K562 (cell line): ENCODE results near the gene LAMB4. TPM values are rescaled to one million over a fixed set of nuclear protein-coding genes. Genes with fewer than 3 reads are reported as not detected.

ENCODE experiments used
- ATAC-seq: fragments of 200-7000 bp; cut with Tn5 transposase; 3 replicates; pipeline ENCODE4 v1.9.1; 2020; ENCODE audit warnings: moderate library complexity
- BruUV-seq: library from RNA; stranded (reverse); fragments of 400-500 nt; replicated peaks from 2 replicates; lab custom pipeline; 2021; lab: Mats Ljungman, UMichigan
- CTCF ChIA-PET: fragments of 300-600 bp; formaldehyde crosslinking; extraction: SDS; loops from one replicate; lab custom pipeline; 2021; ENCODE audit warnings: low intra/inter-chr PET ratio; lab: Yijun Ruan, JAX
- POLR2A ChIA-PET: fragments of 300-600, 350-650 bp; sonication (Branson Sonifier 250); formaldehyde crosslinking; extraction: SDS; loops from one replicate; lab custom pipeline; 2021; ENCODE audit warnings: antibody characterized with exemption, inconsistent platforms; lab: Yijun Ruan, JAX
- DNase-seq, 4 experiments: peaks; one replicate each; pipeline versions ENCODE4 v3.0.0 to v3.0.0-alpha.2; 2011 to 2018; ENCODE audit warnings: low spot score in 3 of 4, mixed read lengths in 3 of 4; ENCODE audit errors: extremely low read depth in 1 of 4
- FAIRE-seq: peaks from 2 replicates; lab custom pipeline; 2011; peaks lifted over from hg19 to GRCh38; lab: Jason Lieb, UNC
- H2AFZ ChIP-seq: 2 replicates; pipeline ENCODE4 v1.6.0; 2011; ENCODE audit warnings: low read depth, low read length, control low read depth, inconsistent platforms
- H3K27ac ChIP-seq: fragments of 200-600 bp; 3 replicates; pipeline ENCODE4 v1.8.0; 2011; ENCODE audit warnings: low read depth, mild to moderate bottlenecking, control low read depth, inconsistent platforms, low read length, moderate library complexity, mixed read lengths; ENCODE audit errors: extremely low read depth
- H3K27me3 ChIP-seq, 2 experiments: fragments of 300-600 bp in 1 of 2; 2 replicates in 1 of 2; 3 replicates in 1 of 2; pipeline versions ENCODE4 v1.6.0 to v1.8.0; 2011; ENCODE audit warnings: inconsistent platforms in 2 of 2, low read length in 2 of 2, mild to moderate bottlenecking in 1 of 2, mixed read lengths in 1 of 2, moderate library complexity in 1 of 2; ENCODE audit not compliant: control insufficient read depth in 2 of 2, insufficient read depth in 2 of 2
- H3K36me3 ChIP-seq: fragments of 300-600 bp; 3 replicates; pipeline ENCODE4 v1.8.0; 2011; ENCODE audit warnings: mild to moderate bottlenecking, low read length, inconsistent platforms; ENCODE audit not compliant: control insufficient read depth, insufficient read depth
- H3K4me1 ChIP-seq, 2 experiments: fragments of 200-600 bp in 1 of 2; replicated peaks in 1 of 2; 2 replicates in 1 of 2; 3 replicates in 1 of 2; pipeline versions ENCODE4 v1.5.1 to v1.8.0; 2011; ENCODE audit warnings: inconsistent platforms in 2 of 2, low read length in 2 of 2, mild to moderate bottlenecking in 1 of 2, mixed read lengths in 1 of 2, moderate library complexity in 1 of 2; ENCODE audit not compliant: control insufficient read depth in 2 of 2, insufficient read depth in 2 of 2
- H3K4me2 ChIP-seq: 2 replicates; pipeline ENCODE4 v1.6.1; 2011; ENCODE audit warnings: low read length, control low read depth, inconsistent platforms, mixed read lengths; ENCODE audit not compliant: insufficient read depth
- H3K4me3 ChIP-seq: fragments of 200-600 bp; sonication (generic), shearing (Covaris generic); 2 replicates; pipeline ENCODE4 v1.5.1; 2016; ENCODE audit warnings: control low read depth, inconsistent platforms
- H3K79me2 ChIP-seq: fragments of 200-600 bp; 3 replicates; pipeline ENCODE4 v1.8.0; 2011; ENCODE audit warnings: low read length, inconsistent platforms; ENCODE audit not compliant: control insufficient read depth, insufficient read depth
- H3K9ac ChIP-seq, 2 experiments: 2 replicates each; pipeline versions ENCODE4 v1.6.0 to v1.6.1; 2011; ENCODE audit warnings: low read depth in 2 of 2, low read length in 2 of 2, control low read depth in 1 of 2, inconsistent platforms in 1 of 2, mild to moderate bottlenecking in 1 of 2, mixed read lengths in 1 of 2; ENCODE audit not compliant: insufficient read depth in 1 of 2
- H3K9me1 ChIP-seq: one replicate; pipeline ENCODE4 v1.6.0; 2011; ENCODE audit warnings: inconsistent platforms, mild to moderate bottlenecking, low read length, moderate library complexity; ENCODE audit not compliant: control insufficient read depth, insufficient read depth
- H3K9me3 ChIP-seq: replicated peaks from 2 replicates; pipeline ENCODE4 v1.5.1; 2011; ENCODE audit warnings: low read depth, low read length, inconsistent platforms; ENCODE audit not compliant: control insufficient read depth, insufficient read depth
- H4K20me1 ChIP-seq: replicated peaks from 2 replicates; pipeline ENCODE4 v1.6.1; 2011; ENCODE audit warnings: low read length, inconsistent platforms, mixed read lengths; ENCODE audit not compliant: control insufficient read depth, insufficient read depth
- ESRRA ChIP-seq: fragments of 450-650 bp; IDR thresholded peaks from 2 replicates; pipeline ENCODE4 v1.6.1; 2014; ENCODE audit warnings: low read depth, mild to moderate bottlenecking, moderate library complexity, borderline replicate concordance
- PRMT5 ChIP-seq: sonication (generic); formaldehyde crosslinking; IDR thresholded peaks from 2 replicates; pipeline ENCODE4 v1.5.0; 2020; ENCODE audit warnings: missing genetic modification reagents
- SRSF1 ChIP-seq: fragments of 200-400 bp; formaldehyde crosslinking; IDR thresholded peaks from 2 replicates; pipeline ENCODE4 v1.6.1; 2017; ENCODE audit warnings: mild to moderate bottlenecking, low read depth, low read length, moderate library complexity
- ZBTB33 ChIP-seq: sonication (generic); formaldehyde crosslinking; IDR thresholded peaks from 2 replicates; pipeline ENCODE4 v1.8.1; 2023; ENCODE audit warnings: mild to moderate bottlenecking, missing genetic modification reagents
- ZBTB5 ChIP-seq: fragments of 450-650 bp; IDR thresholded peaks from 2 replicates; pipeline ENCODE4 v1.6.1; 2017; ENCODE audit warnings: antibody characterized with exemption
- ZBTB8A ChIP-seq: fragments of 450-650 bp; IDR thresholded peaks from 2 replicates; pipeline ENCODE4 v1.6.1; 2018; ENCODE audit warnings: mild to moderate bottlenecking, moderate library complexity; ENCODE audit not compliant: partially characterized antibody
- ZNF224 ChIP-seq: sonication (generic); formaldehyde crosslinking; IDR thresholded peaks from 2 replicates; pipeline ENCODE4 v1.8.0; 2022; ENCODE audit warnings: mild to moderate bottlenecking, missing genetic modification reagents
- ZNF282 ChIP-seq: sonication (generic); formaldehyde crosslinking; IDR thresholded peaks from 2 replicates; pipeline ENCODE4 v1.8.1; 2023; ENCODE audit warnings: missing genetic modification reagents
- ZNF592 ChIP-seq: fragments of 450-650 bp; IDR thresholded peaks from 2 replicates; pipeline ENCODE4 v1.6.1; 2017; ENCODE audit warnings: antibody characterized with exemption, mild to moderate bottlenecking
- whole genome bisulfite sequencing: fragments of 100-300 bp; shearing (Covaris generic); methylation state at CpG from one replicate; pipeline ENCODE4 v1.1.6; 2016; ENCODE audit warnings: low coverage, mixed read lengths; ENCODE audit not compliant: insufficient coverage; ENCODE audit errors: missing lambda C conversion rate; 5-methylcytosine and 5-hydroxymethylcytosine counted together
- in situ Hi-C: fragments of 300-500 bp; cut with MboI; formaldehyde crosslinking; loops from 4 replicates; pipeline ENCODE4 v1.15.0; 2018; ENCODE audit warnings: inconsistent platforms, mixed read lengths
- intact Hi-C: fragments of 100-400 bp; cut with micrococcal nuclease; formaldehyde crosslinking; loops from 2 replicates; pipeline ENCODE4 v1.14.2; 2022
- polyA plus RNA-seq, 8 experiments: library from polyadenylated mRNA; depleted of rRNA in 4 of 8; stranded (reverse) in 5 of 8; unstranded in 3 of 8; fragments of >200 nt; fragmentation: Nextera tagmentation in 2 of 8; fragmentation: Illumina TruSeq in 1 of 8; extraction: Ambion mirVana in 2 of 8; extraction: Trizol in 1 of 8; gene quantifications; 2 replicates each; pipeline versions ENCODE4 v1.2.1 to v1.2.3, GENCODE V29; 2011 to 2014; ENCODE audit warnings: inconsistent platforms in 1 of 8, missing spikeins in 1 of 8
- total RNA-seq, 7 experiments: library from RNA; depleted of rRNA in 6 of 7; stranded (reverse); fragments of >200 nt in 6 of 7; fragmentation: Illumina TruSeq in 2 of 7; extraction: Trizol in 2 of 7; gene quantifications; 2 replicates each; pipeline versions ENCODE4 v1.2.1 to v1.2.3, GENCODE V29; 2011 to 2021; ENCODE audit warnings: low replicate concordance in 1 of 7

Gene LAMB4
- total and polyA plus RNA-seq, 9 of the 15 experiments (the other 6 are each of a cell fraction or from before 2014, with no cell fraction given), result 0.06 to 0.13 (median 0.07) TPM; not detected in 6

GRCh38 chr7:108104324-108104723, 25.8 kb downstream of the LAMB4 start (continued):
- TF ChIP-seq ZBTB33 (CRISPR knock-in tag) (no peak), PRMT5 (no peak)

GRCh38 chr7:108103558-108104298, 26.4 kb downstream of the LAMB4 start:
- Histone ChIP-seq H2AFZ (peak overlapping the region; percentile 87), H3K79me2 (no peaks in the 10 kb centered on the region), H3K4me1 (peaks cover 14 to 24% of the 10 kb centered on the region in 2 experiments), H3K9me3 (no peaks in the 10 kb centered on the region), H3K27ac (peak overlapping the region; percentile 72), H3K9me1 (no peaks in the 10 kb centered on the region), H3K36me3 (no peaks in the 10 kb centered on the region), H3K9ac (peak overlapping the region in 1 of 2 experiments; percentile 49; a peak in 2 of 4 replicates), H3K4me2 (peak overlapping the region; percentile 65), H4K20me1 (no peaks in the 10 kb centered on the region), H3K27me3 (no peaks in the 10 kb centered on the region), H3K4me3 (no peak overlapping the region)
- 3% methylated on average over 5 of the region's 5 CpGs for WGBS
- in situ Hi-C loops (no loop called here), intact Hi-C loops (loop anchor here (5.0 kb wide), 1 partner anchor 211 kb away; the partner anchor contains the start of gene DLD)
- peak; percentile 39 to 86 (median 62) for DNase-seq
- ChIA-PET POLR2A (interaction anchor here (1.0 to 1.8 kb wide), 2 partner anchors 8 to 14 kb away, joined by 4 to 6 read pairs; no protein-coding TSS in a partner anchor), CTCF (no interaction called here)
- BruUV-seq, result no TSS peak
- FAIRE-seq, result peak; percentile 95
- ATAC-seq, result peak; percentile 94
- TF ChIP-seq ZNF592 (peak; percentile 77), ESRRA (peak; percentile 84), ZBTB8A (no peak), ZNF224 (CRISPR knock-in tag) (no peak), ZBTB5 (no peak), ZNF282 (CRISPR knock-in tag) (no peak), SRSF1 (no peak)
